SK-N-SH (cell line): ENCODE measurements around the gene SOCS3. TPM values are rescaled to one million over a fixed set of nuclear protein-coding genes. Genes with fewer than 3 reads are reported as not detected.
A peak's percentile ranks its signal among the peaks of the same experiment; 100 is the strongest.

Experiments used
- CTCF ChIA-PET: fragments of 300-600, 350-600 bp; formaldehyde crosslinking; extraction: SDS; loops from one replicate; lab custom pipeline; 2021; lab: Yijun Ruan, JAX
- POLR2A ChIA-PET: fragments of 350-600 bp; sonication (Branson Sonifier 250); formaldehyde crosslinking; extraction: SDS; loops from one replicate; lab custom pipeline; 2020; ENCODE audit warnings: antibody characterized with exemption, inconsistent platforms; lab: Yijun Ruan, JAX
- DNase-seq: peaks from one replicate; pipeline ENCODE4 v3.0.0; 2012
- H2AFZ ChIP-seq: fragments of 200-600 bp; sonication (generic); 2 replicates; pipeline ENCODE4 v1.8.1; 2016; ENCODE audit warnings: antibody characterized with exemption, mild to moderate bottlenecking, low read depth
- H3F3A ChIP-seq: fragments of 200-600 bp; sonication (generic); replicated peaks from 2 replicates; pipeline ENCODE3; 2016; ENCODE audit warnings: antibody characterized with exemption, mild to moderate bottlenecking; ENCODE audit not compliant: insufficient read depth
- H3K27ac ChIP-seq, 2 experiments: fragments of 200-500 bp in 1 of 2; fragments of 200-600 bp in 1 of 2; sonication (Bioruptor generic) in 1 of 2; sonication (generic), shearing (Covaris generic) in 1 of 2; 2 replicates each; pipeline versions ENCODE4 v1.5.1 to v1.6.1; 2014 to 2016; ENCODE audit warnings: low read depth in 2 of 2, inconsistent platforms in 1 of 2, low read length in 1 of 2, mild to moderate bottlenecking in 1 of 2, mixed read lengths in 1 of 2
- H3K27me3 ChIP-seq: fragments of 200-600 bp; sonication (generic), shearing (Covaris generic); 2 replicates; pipeline ENCODE4 v1.6.1; 2016; ENCODE audit warnings: mixed run types; ENCODE audit not compliant: insufficient read depth
- H3K36me3 ChIP-seq, 2 experiments: fragments of 200-500 bp in 1 of 2; fragments of 200-600 bp in 1 of 2; sonication (Bioruptor generic) in 1 of 2; sonication (generic) in 1 of 2; replicated peaks in 1 of 2; 2 replicates each; pipeline versions ENCODE3 to v1.5.1; 2014 to 2016; ENCODE audit warnings: low read length in 1 of 2, mild to moderate bottlenecking in 1 of 2; ENCODE audit not compliant: insufficient read depth in 2 of 2, control insufficient read depth in 1 of 2
- H3K4me1 ChIP-seq, 2 experiments: fragments of 200-500 bp in 1 of 2; fragments of 200-600 bp in 1 of 2; sonication (Bioruptor generic) in 1 of 2; sonication (generic), shearing (Covaris generic) in 1 of 2; 2 replicates each; pipeline versions ENCODE4 v1.5.1 to v1.6.1; 2014 to 2016; ENCODE audit warnings: low read depth in 1 of 2, low read length in 1 of 2, mixed run types in 1 of 2; ENCODE audit not compliant: insufficient read depth in 2 of 2, control insufficient read depth in 1 of 2
- H3K4me2 ChIP-seq: fragments of 200-600 bp; sonication (generic), shearing (Covaris generic); 2 replicates; pipeline ENCODE4 v1.6.1; 2017; ENCODE audit warnings: mixed run types
- H3K4me3 ChIP-seq, 2 experiments: fragments of 200-500 bp in 1 of 2; fragments of 200-600 bp in 1 of 2; sonication (Bioruptor generic) in 1 of 2; sonication (generic), shearing (Covaris generic) in 1 of 2; 2 replicates each; pipeline versions ENCODE4 v1.5.1 to v1.8.1; 2014 to 2016; ENCODE audit warnings: low read depth in 2 of 2, inconsistent platforms in 1 of 2, low read length in 1 of 2, mild to moderate bottlenecking in 1 of 2, mixed read lengths in 1 of 2, moderate library complexity in 1 of 2
- H3K79me2 ChIP-seq: fragments of 200-600 bp; sonication (generic); 2 replicates; pipeline ENCODE4 v1.8.1; 2017; ENCODE audit warnings: mild to moderate bottlenecking; ENCODE audit not compliant: insufficient read depth
- H3K9ac ChIP-seq: fragments of 200-600 bp; sonication (generic); 2 replicates; pipeline ENCODE4 v1.6.1; 2017; ENCODE audit warnings: mixed run types
- H3K9me2 ChIP-seq: fragments of 200-600 bp; sonication (generic); 2 replicates; pipeline ENCODE4 v1.6.1; 2017; ENCODE audit warnings: mixed run types
- H3K9me3 ChIP-seq: fragments of 200-600 bp; sonication (generic); 2 replicates; pipeline ENCODE4 v1.6.1; 2017; ENCODE audit warnings: mixed run types, mild to moderate bottlenecking, moderate library complexity
- H4K20me1 ChIP-seq: fragments of 200-600 bp; sonication (generic); 2 replicates; pipeline ENCODE4 v1.6.1; 2017; ENCODE audit warnings: mild to moderate bottlenecking, mixed run types; ENCODE audit not compliant: insufficient read depth
- CHD2 ChIP-seq: fragments of 150-350 bp; IDR thresholded peaks from 2 replicates; pipeline ENCODE4 v1.6.1; 2018; ENCODE audit warnings: low read length; ENCODE audit not compliant: partially characterized antibody
- CTCF ChIP-seq: fragments of 200-600 bp; sonication (generic); IDR thresholded peaks from 2 replicates; pipeline ENCODE4 v1.6.1; 2017; ENCODE audit warnings: antibody characterized with exemption, mild to moderate bottlenecking, moderate library complexity
- EZH2phosphoT487 ChIP-seq: fragments of 200-600 bp; sonication (generic); IDR thresholded peaks from 2 replicates; pipeline ENCODE4 v1.6.1; 2017; ENCODE audit warnings: low read depth, mixed run types, mild to moderate bottlenecking, antibody characterized with exemption, moderate library complexity, borderline replicate concordance
- FOSL2 ChIP-seq: IDR thresholded peaks from 2 replicates; pipeline ENCODE4 v1.4.0; 2012; ENCODE audit warnings: low read depth, mild to moderate bottlenecking, moderate library complexity, borderline replicate concordance
- FOXJ3 ChIP-seq: sonication (generic); formaldehyde crosslinking; IDR thresholded peaks from 2 replicates; pipeline ENCODE4 v1.5.1; 2020; ENCODE audit warnings: mild to moderate bottlenecking, missing genetic modification reagents
- GATA2 ChIP-seq: sonication (generic); formaldehyde crosslinking; IDR thresholded peaks from 2 replicates; pipeline ENCODE4 v1.5.0; 2020; ENCODE audit warnings: mild to moderate bottlenecking, missing genetic modification reagents
- MAX ChIP-seq: IDR thresholded peaks from 2 replicates; pipeline ENCODE4 v1.4.0; 2012; ENCODE audit warnings: low read depth
- NFIC ChIP-seq: IDR thresholded peaks from 2 replicates; pipeline ENCODE4 v1.4.0; 2012; ENCODE audit warnings: borderline replicate concordance
- NRF1 ChIP-seq: IDR thresholded peaks from 2 replicates; pipeline ENCODE4 v1.6.1; 2012; ENCODE audit warnings: low read depth, mild to moderate bottlenecking, low read length
- RAD21 ChIP-seq: IDR thresholded peaks from 2 replicates; pipeline ENCODE4 v1.6.1; 2012; ENCODE audit warnings: mild to moderate bottlenecking, low read length
- RCOR1 ChIP-seq: fragments of 150-350 bp; IDR thresholded peaks from 2 replicates; pipeline ENCODE4 v1.6.1; 2017; ENCODE audit warnings: antibody characterized with exemption, low read length
- REST ChIP-seq: IDR thresholded peaks from 2 replicates; pipeline ENCODE4 v1.6.1; 2012; ENCODE audit warnings: mild to moderate bottlenecking, low read depth, low read length, moderate library complexity
- SIN3A ChIP-seq: IDR thresholded peaks from 2 replicates; pipeline ENCODE4 v1.6.1; 2012; ENCODE audit warnings: low read depth, mild to moderate bottlenecking, low read length, moderate library complexity, borderline replicate concordance
- SMC3 ChIP-seq: IDR thresholded peaks from 2 replicates; pipeline ENCODE4 v1.6.1; 2012; ENCODE audit warnings: low read depth, low read length, improper control_type of control experiment
- TAF1 ChIP-seq: IDR thresholded peaks from 2 replicates; pipeline ENCODE4 v1.6.1; 2012; ENCODE audit warnings: low read depth, mild to moderate bottlenecking, low read length, moderate library complexity, borderline replicate concordance
- TCF12 ChIP-seq: IDR thresholded peaks from 2 replicates; pipeline ENCODE4 v1.4.0; 2012
- TEAD4 ChIP-seq: IDR thresholded peaks from 2 replicates; pipeline ENCODE4 v1.4.0; 2012; ENCODE audit warnings: mild to moderate bottlenecking, borderline replicate concordance; ENCODE audit not compliant: insufficient read depth
- USF2 ChIP-seq: fragments of 150-350 bp; IDR thresholded peaks from 2 replicates; pipeline ENCODE4 v1.6.1; 2017; ENCODE audit warnings: antibody characterized with exemption, low read length, low read depth, borderline replicate concordance
- YY1 ChIP-seq: IDR thresholded peaks from 2 replicates; pipeline ENCODE4 v1.4.0; 2012; ENCODE audit warnings: low read depth, mild to moderate bottlenecking
- WGBS: methylation state at CpG from one replicate; pipeline ENCODE4 v1.1.6; 2017; ENCODE audit warnings: low lambda C conversion rate; 5-methylcytosine and 5-hydroxymethylcytosine counted together
- polyA plus RNA-seq, 3 experiments: library from polyadenylated mRNA; depleted of rRNA; stranded (reverse); fragments of >200 nt; gene quantifications; 2 replicates each; pipeline ENCODE4 v1.2.3, GENCODE V29; 2012

SOCS3 gene
- polyA plus RNA-seq, 1 of the 3 experiments (the other 2 are of a cell fraction): 24.9 TPM

- Histone ChIP-seq H3K4me2 (no peak overlapping the region), H3K9me3 (no peaks in the 10 kb centered on the region), H3F3A (peaks cover 31% of the 10 kb centered on the region), H3K27ac (no peak overlapping the region), H3K79me2 (peaks cover 100% of the 10 kb centered on the region), H3K9me2 (no peaks in the 10 kb centered on the region), H3K4me1 (peaks cover 13 to 30% of the 10 kb centered on the region in 2 experiments; a peak in 3 of 4 replicates), H4K20me1 (peaks cover 88% of the 10 kb centered on the region), H2AFZ (no peak overlapping the region), H3K9ac (no peak overlapping the region), H3K36me3 (peaks cover 30 to 31% of the 10 kb centered on the region in 2 experiments), H3K27me3 (no peaks in the 10 kb centered on the region), H3K4me3 (no peak overlapping the region)
- TF ChIP-seq USF2 (no peak), FOXJ3 (CRISPR knock-in tag) (no peak), RCOR1 (no peak), FOSL2 (no peak), CHD2 (no peak), NFIC (no peak), MAX (no peak), SMC3 (no peak), SIN3A (no peak), TAF1 (no peak), CTCF (no peak), NRF1 (no peak), TEAD4 (no peak), YY1 (no peak)
- 97% methylated on average over 4 of the region's 4 CpGs for WGBS
- CTCF ChIA-PET: interaction anchor here (1.2 to 4.0 kb wide), 2 partner anchors 28 to 33 kb away, joined by 4 to 32 read pairs; no protein-coding TSS in a partner anchor
- POLR2A ChIA-PET: no interaction called here
- no peak for DNase-seq
These were observed 33.7 kb upstream of the SOCS3 start for GRCh38 chr17:78393575-78393974.

GRCh38 chr17:78392295-78392694 is 32.4 kb upstream of the SOCS3 start:
- no peaks in the 10 kb centered on the region for H3K27me3 ChIP-seq
- ChIA-PET POLR2A (no interaction called here), CTCF (interaction anchor here (1.6 to 4.0 kb wide), 4 partner anchors 19 to 317 kb away, joined by 3 to 32 read pairs (median 22); no protein-coding TSS in a partner anchor)
- no peaks in the 10 kb centered on the region for H3K9me2 ChIP-seq
- peaks cover 13 to 30% of the 10 kb centered on the region in 2 experiments; a peak in 3 of 4 replicates for H3K4me1 ChIP-seq
- H3K4me2 ChIP-seq: peak overlapping the region; percentile 61
- no peak for DNase-seq
- H2AFZ ChIP-seq: no peak overlapping the region
- peaks cover 21 to 22% of the 10 kb centered on the region in 2 experiments for H3K36me3 ChIP-seq
- no peaks in the 10 kb centered on the region for H3K9me3 ChIP-seq
- WGBS: 91% methylated on average over 6 of the region's 6 CpGs
- H4K20me1 ChIP-seq: peaks cover 91% of the 10 kb centered on the region
- H3K9ac ChIP-seq: no peak overlapping the region
- H3F3A ChIP-seq: peaks cover 31% of the 10 kb centered on the region
- H3K4me3 ChIP-seq: no peak overlapping the region
- peak overlapping the region in 1 of 2 experiments; percentile 71; a peak in 2 of 4 replicates for H3K27ac ChIP-seq
- peaks cover 100% of the 10 kb centered on the region for H3K79me2 ChIP-seq
- TF ChIP-seq TAF1 (no peak), FOXJ3 (CRISPR knock-in tag) (no peak), RAD21 (no peak), EZH2phosphoT487 (no peak), TEAD4 (no peak), TCF12 (no peak), USF2 (no peak), YY1 (no peak), MAX (no peak), REST (no peak), GATA2 (CRISPR knock-in tag) (no peak), SIN3A (no peak)
